Astrocyte (in vitro differentiated cells and primary cell): ENCODE data around the gene SRCAP. TPM values are rescaled to one million over a fixed set of nuclear protein-coding genes. Genes with fewer than 3 reads are reported as not detected.

Experiments used
- DNase-seq: peaks from one replicate; pipeline ENCODE4 v3.0.0-alpha.2; 2010; ENCODE audit warnings: low read depth
- FAIRE-seq: peaks from 2 replicates; lab custom pipeline; 2011; peaks lifted over from hg19 to GRCh38; lab: Jason Lieb, UNC
- H2AFZ ChIP-seq: 2 replicates; pipeline ENCODE4 v1.6.0; 2012; ENCODE audit warnings: low read depth, low read length, inconsistent platforms
- H3K27ac ChIP-seq: 2 replicates; pipeline ENCODE4 v1.5.1; 2011; ENCODE audit warnings: low read depth, low read length, inconsistent platforms
- H3K27me3 ChIP-seq: 2 replicates; pipeline ENCODE4 v1.6.0; 2011; ENCODE audit warnings: low read length, inconsistent platforms; ENCODE audit not compliant: insufficient read depth
- H3K36me3 ChIP-seq: 2 replicates; pipeline ENCODE4 v1.5.1; 2011; ENCODE audit warnings: low read length, inconsistent platforms; ENCODE audit not compliant: insufficient read depth
- H3K4me1 ChIP-seq: 2 replicates; pipeline ENCODE4 v1.5.1; 2011; ENCODE audit warnings: low read length, inconsistent platforms; ENCODE audit not compliant: insufficient read depth
- H3K4me2 ChIP-seq: 2 replicates; pipeline ENCODE4 v1.6.0; 2012; ENCODE audit warnings: low read length, inconsistent platforms
- H3K4me3 ChIP-seq: 2 replicates; pipeline ENCODE4 v1.5.1; 2011; ENCODE audit warnings: low read depth, mild to moderate bottlenecking, low read length, inconsistent platforms; ENCODE audit not compliant: insufficient read depth
- H3K79me2 ChIP-seq: 2 replicates; pipeline ENCODE4 v1.6.0; 2012; ENCODE audit warnings: mild to moderate bottlenecking, low read length, inconsistent platforms; ENCODE audit not compliant: insufficient read depth
- H3K9ac ChIP-seq: 2 replicates; pipeline ENCODE4 v1.6.0; 2012; ENCODE audit warnings: mild to moderate bottlenecking, low read length, inconsistent platforms
- H3K9me3 ChIP-seq: 2 replicates; pipeline ENCODE4 v1.5.1; 2012; ENCODE audit warnings: low read depth, mild to moderate bottlenecking, low read length, inconsistent platforms; ENCODE audit not compliant: insufficient read depth
- H4K20me1 ChIP-seq: 2 replicates; pipeline ENCODE4 v1.6.0; 2012; ENCODE audit warnings: low read length, inconsistent platforms; ENCODE audit not compliant: insufficient read depth
- H3K27ac Mint-ChIP-seq: one replicate; pipeline ENCODE4 v1.8.0; 2021; ENCODE audit warnings: mild to moderate bottlenecking, mixed read lengths; ENCODE audit not compliant: unreplicated experiment
- H3K27me3 Mint-ChIP-seq: one replicate; pipeline ENCODE4 v1.8.0; 2021; ENCODE audit warnings: low read depth, mixed read lengths; ENCODE audit not compliant: unreplicated experiment
- H3K36me3 Mint-ChIP-seq: one replicate; pipeline ENCODE4 v1.8.0; 2021; ENCODE audit warnings: low read depth, mixed read lengths; ENCODE audit not compliant: unreplicated experiment
- H3K4me1 Mint-ChIP-seq: one replicate; pipeline ENCODE4 v1.8.0; 2021; ENCODE audit warnings: low read depth, mixed read lengths; ENCODE audit not compliant: unreplicated experiment
- H3K4me3 Mint-ChIP-seq: one replicate; pipeline ENCODE4 v1.8.0; 2021; ENCODE audit warnings: mild to moderate bottlenecking, moderate library complexity, mixed read lengths; ENCODE audit not compliant: unreplicated experiment
- H3K9me3 Mint-ChIP-seq: one replicate; pipeline ENCODE4 v1.8.0; 2021; ENCODE audit warnings: mild to moderate bottlenecking, mixed read lengths; ENCODE audit not compliant: unreplicated experiment
- EZH2 ChIP-seq: IDR thresholded peaks from 2 replicates; pipeline ENCODE4 v1.6.1; 2012; ENCODE audit warnings: mild to moderate bottlenecking, low read length, inconsistent platforms; ENCODE audit not compliant: insufficient read depth
- total RNA-seq: library from RNA; stranded (reverse); gene quantifications from 2 replicates; pipeline ENCODE4 v1.2.1, GENCODE V29; 2021
- TF ChIP-seq, protein P1 (sequence below): IDR thresholded peaks from 2 replicates; pipeline ENCODE4 v1.5.1; 2011; ENCODE audit warnings: low read depth, mild to moderate bottlenecking, inconsistent platforms, low read length, moderate library complexity; ENCODE audit not compliant: insufficient read depth

SRCAP gene
- total RNA-seq, 1 donor from 2014 or later: 50.4 TPM

DNA sequence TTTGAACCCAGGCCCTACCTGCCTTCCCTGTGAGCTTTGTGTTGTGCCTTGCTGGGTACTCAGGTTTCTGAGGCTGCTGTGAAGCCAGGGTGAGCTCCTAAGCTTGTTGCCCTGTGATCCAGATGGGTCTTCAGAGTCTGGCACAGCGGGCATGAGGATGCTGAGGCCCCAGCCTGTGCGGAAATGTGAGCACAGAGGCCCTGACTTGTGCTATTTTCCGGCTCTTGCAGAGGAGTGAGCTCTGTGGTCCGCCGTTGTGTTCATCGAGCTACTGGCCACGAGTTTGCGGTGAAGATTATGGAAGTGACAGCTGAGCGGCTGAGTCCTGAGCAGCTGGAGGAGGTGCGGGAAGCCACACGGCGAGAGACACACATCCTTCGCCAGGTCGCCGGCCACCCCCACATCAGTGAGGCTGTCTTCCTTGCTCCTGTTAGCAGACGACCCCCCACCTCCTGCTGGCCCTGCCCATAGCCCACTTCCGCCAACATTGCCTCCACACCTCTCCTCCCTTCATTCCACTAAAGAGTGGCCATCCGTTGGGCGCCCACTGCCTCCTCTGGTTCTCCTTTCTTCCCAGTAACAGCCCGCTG is 52.0 kb downstream of the SRCAP start:
- peaks cover 32% of the 10 kb centered on the region for H3K79me2 ChIP-seq
- DNase-seq: no peak
- H3K4me3 ChIP-seq: no peak overlapping the region
- TF ChIP-seq, protein P1, sequence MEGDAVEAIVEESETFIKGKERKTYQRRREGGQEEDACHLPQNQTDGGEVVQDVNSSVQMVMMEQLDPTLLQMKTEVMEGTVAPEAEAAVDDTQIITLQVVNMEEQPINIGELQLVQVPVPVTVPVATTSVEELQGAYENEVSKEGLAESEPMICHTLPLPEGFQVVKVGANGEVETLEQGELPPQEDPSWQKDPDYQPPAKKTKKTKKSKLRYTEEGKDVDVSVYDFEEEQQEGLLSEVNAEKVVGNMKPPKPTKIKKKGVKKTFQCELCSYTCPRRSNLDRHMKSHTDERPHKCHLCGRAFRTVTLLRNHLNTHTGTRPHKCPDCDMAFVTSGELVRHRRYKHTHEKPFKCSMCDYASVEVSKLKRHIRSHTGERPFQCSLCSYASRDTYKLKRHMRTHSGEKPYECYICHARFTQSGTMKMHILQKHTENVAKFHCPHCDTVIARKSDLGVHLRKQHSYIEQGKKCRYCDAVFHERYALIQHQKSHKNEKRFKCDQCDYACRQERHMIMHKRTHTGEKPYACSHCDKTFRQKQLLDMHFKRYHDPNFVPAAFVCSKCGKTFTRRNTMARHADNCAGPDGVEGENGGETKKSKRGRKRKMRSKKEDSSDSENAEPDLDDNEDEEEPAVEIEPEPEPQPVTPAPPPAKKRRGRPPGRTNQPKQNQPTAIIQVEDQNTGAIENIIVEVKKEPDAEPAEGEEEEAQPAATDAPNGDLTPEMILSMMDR: no peak
- TF ChIP-seq EZH2: no peak
- H3K4me2 ChIP-seq: no peak overlapping the region
- H3K4me1 Mint-ChIP-seq: peaks cover 7% of the 10 kb centered on the region
- no peaks in the 10 kb centered on the region for H3K27me3 ChIP-seq
- FAIRE-seq: no peak
- peaks cover 12% of the 10 kb centered on the region for H3K36me3 Mint-ChIP-seq
- peak overlapping the region; percentile 57 for H3K4me3 Mint-ChIP-seq
- H3K9me3 ChIP-seq: no peaks in the 10 kb centered on the region
- peaks cover 26% of the 10 kb centered on the region for H3K36me3 ChIP-seq
- H3K9ac ChIP-seq: no peak overlapping the region
- no peaks in the 10 kb centered on the region for H3K9me3 Mint-ChIP-seq
- H3K27ac ChIP-seq: no peak overlapping the region
- no peaks in the 10 kb centered on the region for H3K27me3 Mint-ChIP-seq
- no peak overlapping the region for H2AFZ ChIP-seq
- peaks cover 11% of the 10 kb centered on the region for H3K4me1 ChIP-seq
- no peak overlapping the region for H3K27ac Mint-ChIP-seq
- peaks cover 16% of the 10 kb centered on the region for H4K20me1 ChIP-seq

- Mint-ChIP-seq H3K4me3 (no peak overlapping the region), H3K4me1 (peaks cover 1% of the 10 kb centered on the region), H3K36me3 (peaks cover 14% of the 10 kb centered on the region), H3K9me3 (no peaks in the 10 kb centered on the region), H3K27me3 (no peaks in the 10 kb centered on the region), H3K27ac (no peak overlapping the region)
- Histone ChIP-seq H3K4me2 (no peak overlapping the region), H3K27me3 (no peaks in the 10 kb centered on the region), H3K79me2 (peaks cover 28% of the 10 kb centered on the region), H3K27ac (no peak overlapping the region), H3K9me3 (no peaks in the 10 kb centered on the region), H3K9ac (no peak overlapping the region), H2AFZ (no peak overlapping the region), H3K4me3 (no peak overlapping the region), H3K4me1 (peaks cover 2% of the 10 kb centered on the region), H3K36me3 (peaks cover 26% of the 10 kb centered on the region), H4K20me1 (peaks cover 16% of the 10 kb centered on the region)
- DNase-seq (no peak), FAIRE-seq (no peak)
- TF ChIP-seq, protein P1: no peak
- no peak for TF ChIP-seq EZH2
Observed at GRCh38 chr16:30753596-30753995, 54.6 kb downstream of the SRCAP start.
